SK-N-MC (cell line): ENCODE results near the gene RGL3.

ENCODE experiments used
- EZH2 ChIP-seq: fragments of 200-600 bp; sonication (generic); IDR thresholded peaks from one replicate; pipeline ENCODE4 v1.6.1; 2017; ENCODE audit warnings: antibody characterized with exemption
- POLR2AphosphoS5 ChIP-seq: IDR thresholded peaks from 2 replicates; pipeline ENCODE4 v1.6.1; 2012; ENCODE audit warnings: mild to moderate bottlenecking, low read depth, low read length, borderline replicate concordance

- TF ChIP-seq EZH2 (no peak), POLR2AphosphoS5 (no peak)
Observed at GRCh38 chr19:11458236-11458900, 39.3 kb upstream of the RGL3 start.
